Kidney epithelial cell (primary cell): ENCODE measurements around the gene YPEL1. TPM values are rescaled to one million over a fixed set of nuclear protein-coding genes. Genes with fewer than 3 reads are reported as not detected.

Experiments used
- DNase-seq: peaks from one replicate; pipeline ENCODE4 v3.0.0-alpha.2; 2010; ENCODE audit warnings: low read depth
- H3K27me3 ChIP-seq: 2 replicates; pipeline ENCODE4 v1.6.0; 2011; ENCODE audit warnings: low read length; ENCODE audit not compliant: control insufficient read depth, insufficient read depth
- H3K36me3 ChIP-seq: 2 replicates; pipeline ENCODE4 v1.5.1; 2011; ENCODE audit warnings: low read length; ENCODE audit not compliant: control insufficient read depth, insufficient read depth
- H3K4me3 ChIP-seq: 2 replicates; pipeline ENCODE4 v1.5.1; 2011; ENCODE audit warnings: low read depth, mild to moderate bottlenecking, control low read depth, low read length
- total RNA-seq: library from RNA; depleted of rRNA; stranded (reverse); fragments of >200 nt; gene quantifications from 2 replicates; pipeline ENCODE4 v1.2.3, GENCODE V29; 2015
- TF ChIP-seq, protein P1 (sequence below): IDR thresholded peaks from 2 replicates; pipeline ENCODE4 v1.5.1; 2011; ENCODE audit warnings: mild to moderate bottlenecking, moderate library complexity, low read length, control low read depth, inconsistent platforms; ENCODE audit not compliant: insufficient read depth, poor library complexity, severe bottlenecking

The YPEL1 gene
- total RNA-seq, 1 donor from 2014 or later, result 4.9 TPM

DNA sequence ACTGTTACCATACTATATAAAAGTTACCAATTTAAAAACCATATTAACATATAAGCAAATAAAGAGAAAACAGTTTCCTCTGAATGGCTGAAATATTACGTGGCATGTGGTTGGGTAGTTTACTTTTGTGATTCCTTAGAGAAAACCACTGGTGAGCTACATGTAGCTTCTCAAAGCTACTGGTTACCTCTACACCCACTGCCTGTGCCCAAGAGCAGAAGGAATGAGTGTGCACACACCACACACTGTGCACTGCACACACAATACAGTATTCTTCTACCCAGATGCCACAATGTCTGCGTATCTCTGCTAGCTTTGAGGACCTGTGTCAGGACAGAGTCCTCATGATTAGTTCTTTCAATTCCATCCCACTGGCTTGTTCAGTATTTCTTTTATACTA is 25.5 kb upstream of the YPEL1 start:
- H3K36me3 ChIP-seq, result peaks cover 4% of the 10 kb centered on the region
- TF ChIP-seq, protein P1, sequence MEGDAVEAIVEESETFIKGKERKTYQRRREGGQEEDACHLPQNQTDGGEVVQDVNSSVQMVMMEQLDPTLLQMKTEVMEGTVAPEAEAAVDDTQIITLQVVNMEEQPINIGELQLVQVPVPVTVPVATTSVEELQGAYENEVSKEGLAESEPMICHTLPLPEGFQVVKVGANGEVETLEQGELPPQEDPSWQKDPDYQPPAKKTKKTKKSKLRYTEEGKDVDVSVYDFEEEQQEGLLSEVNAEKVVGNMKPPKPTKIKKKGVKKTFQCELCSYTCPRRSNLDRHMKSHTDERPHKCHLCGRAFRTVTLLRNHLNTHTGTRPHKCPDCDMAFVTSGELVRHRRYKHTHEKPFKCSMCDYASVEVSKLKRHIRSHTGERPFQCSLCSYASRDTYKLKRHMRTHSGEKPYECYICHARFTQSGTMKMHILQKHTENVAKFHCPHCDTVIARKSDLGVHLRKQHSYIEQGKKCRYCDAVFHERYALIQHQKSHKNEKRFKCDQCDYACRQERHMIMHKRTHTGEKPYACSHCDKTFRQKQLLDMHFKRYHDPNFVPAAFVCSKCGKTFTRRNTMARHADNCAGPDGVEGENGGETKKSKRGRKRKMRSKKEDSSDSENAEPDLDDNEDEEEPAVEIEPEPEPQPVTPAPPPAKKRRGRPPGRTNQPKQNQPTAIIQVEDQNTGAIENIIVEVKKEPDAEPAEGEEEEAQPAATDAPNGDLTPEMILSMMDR, result no peak
- H3K27me3 ChIP-seq, result no peaks in the 10 kb centered on the region
- no peak for DNase-seq
- no peak overlapping the region for H3K4me3 ChIP-seq

DNA sequence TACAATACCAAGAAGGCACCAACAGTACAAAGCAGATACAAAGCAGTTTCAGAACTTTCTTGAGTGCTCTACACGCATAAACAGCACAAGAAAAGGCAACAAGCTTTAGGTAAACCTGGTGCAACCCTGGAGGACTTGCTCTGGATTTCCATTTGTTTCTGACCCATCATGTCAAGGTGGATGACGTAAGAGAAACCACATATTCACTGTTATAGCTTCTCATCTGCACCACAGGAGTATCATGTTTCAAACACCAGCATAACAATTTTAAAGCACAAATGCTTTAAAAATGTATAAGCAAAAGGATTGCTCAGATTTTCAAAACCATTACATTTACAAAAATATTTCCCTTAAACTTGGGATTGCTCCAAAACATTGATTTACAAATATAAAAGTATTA is 25.0 kb upstream of the YPEL1 start:
- Histone ChIP-seq H3K36me3 (peaks cover 2% of the 10 kb centered on the region), H3K27me3 (no peaks in the 10 kb centered on the region), H3K4me3 (no peak overlapping the region)
- no peak for DNase-seq
- TF ChIP-seq, protein P1, result no peak

DNA sequence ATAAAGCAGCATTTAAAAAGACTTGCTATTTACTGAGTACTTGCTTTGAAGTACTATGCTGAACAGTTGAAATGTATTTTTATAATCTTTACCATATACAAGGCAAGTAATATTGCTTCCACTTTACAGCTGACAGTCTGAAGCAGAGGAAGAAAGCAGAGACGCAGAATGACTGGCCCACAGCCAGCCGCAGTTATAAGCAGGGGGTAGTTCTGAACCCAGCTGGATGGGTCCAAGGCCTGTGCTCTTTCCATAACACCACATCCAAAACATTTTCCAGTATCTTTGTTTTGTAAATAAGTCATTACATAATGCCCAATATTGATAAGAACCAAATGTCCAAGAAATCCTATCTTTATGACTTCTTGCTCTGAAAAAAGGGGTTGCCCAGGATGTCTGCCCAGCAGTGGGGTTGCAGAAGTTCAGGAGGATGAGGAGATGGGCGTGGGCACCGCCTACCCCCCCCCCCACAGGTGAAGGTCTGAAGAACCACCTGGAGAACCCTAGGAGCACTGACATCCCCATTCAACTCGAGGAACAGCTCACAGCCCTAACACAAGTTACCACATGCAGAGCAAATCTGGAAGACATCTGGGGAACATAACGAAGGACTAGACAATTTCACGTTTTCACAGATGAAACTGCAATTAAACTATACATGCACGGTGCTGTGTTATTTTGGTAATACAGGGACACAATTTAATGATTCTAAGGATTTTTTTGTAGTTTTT is 24.2 kb upstream of the YPEL1 start:
- Histone ChIP-seq H3K4me3 (no peak overlapping the region), H3K27me3 (no peaks in the 10 kb centered on the region), H3K36me3 (peaks cover 2% of the 10 kb centered on the region)
- TF ChIP-seq, protein P1, result no peak
- no peak for DNase-seq

DNA sequence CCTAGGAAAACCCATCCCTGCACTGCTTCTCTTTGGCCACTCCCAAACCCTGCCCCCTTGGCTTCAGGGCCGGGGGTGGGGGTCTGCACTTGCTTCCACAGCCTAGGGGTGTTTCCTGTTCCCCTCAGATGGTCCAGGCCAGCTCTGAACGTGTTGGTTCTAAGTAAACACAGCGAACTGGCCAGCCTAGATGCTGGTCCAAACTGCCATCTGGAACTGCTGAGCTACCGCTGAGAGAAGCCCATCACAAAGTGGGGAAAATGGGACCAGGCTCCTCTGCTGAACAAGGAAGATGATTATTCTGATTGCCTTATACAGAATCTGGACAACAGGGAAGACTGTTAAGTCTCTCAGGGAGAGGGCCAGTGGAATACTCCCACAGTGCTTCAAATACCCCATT is 23.5 kb upstream of the YPEL1 start:
- no peak for DNase-seq
- peaks cover 2% of the 10 kb centered on the region for H3K36me3 ChIP-seq
- TF ChIP-seq, protein P1, result no peak
- no peaks in the 10 kb centered on the region for H3K27me3 ChIP-seq
- H3K4me3 ChIP-seq, result no peak overlapping the region

DNA sequence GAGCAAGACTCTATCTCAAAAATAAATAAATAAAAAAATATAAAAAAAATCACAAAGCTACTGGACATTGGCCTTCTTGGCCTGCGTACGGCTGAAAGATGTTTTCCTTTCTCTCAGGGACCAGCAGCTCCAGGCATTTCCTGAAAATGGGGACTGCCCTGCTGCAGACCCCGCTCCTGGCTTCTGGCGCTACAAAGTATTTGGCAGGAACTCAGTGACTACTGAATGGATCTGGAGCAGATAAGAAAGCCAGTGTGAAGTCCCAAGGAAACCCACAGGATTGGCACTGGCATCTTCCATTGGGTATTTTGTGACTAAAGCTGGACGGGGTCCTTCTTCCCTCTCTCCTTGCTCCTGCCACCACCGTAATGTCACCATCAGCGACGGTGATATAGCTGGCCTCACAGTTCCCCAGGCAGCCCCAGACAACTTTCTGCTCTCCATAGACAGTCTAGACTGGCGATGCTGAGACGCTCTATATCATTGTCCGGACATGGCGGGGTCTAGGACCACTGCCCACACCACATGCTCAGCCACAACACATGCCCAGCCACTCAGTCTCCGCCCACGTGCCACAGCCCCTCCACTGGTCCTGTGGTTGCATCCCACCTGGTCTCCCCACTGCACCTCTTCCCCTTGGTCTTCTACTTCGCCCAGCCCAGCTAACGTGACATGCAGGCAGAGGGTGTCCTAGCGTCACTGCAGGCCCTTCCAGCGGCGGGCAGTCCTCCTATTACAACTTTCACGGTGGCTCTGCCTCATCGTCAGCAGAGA is 22.7 kb upstream of the YPEL1 start:
- TF ChIP-seq, protein P1, result no peak

More for the DNA sequence above, 22.7 kb upstream of the YPEL1 start:
- no peak for DNase-seq
- H3K36me3 ChIP-seq, result peaks cover 1% of the 10 kb centered on the region
- H3K27me3 ChIP-seq, result no peaks in the 10 kb centered on the region
- no peak overlapping the region for H3K4me3 ChIP-seq
